GM23248 (cell line): ENCODE results near the gene AOX1.

Experiments
- EZH2 ChIP-seq: fragments of 200-600 bp; sonication (generic); IDR thresholded peaks from 2 replicates; pipeline ENCODE4 v1.6.1; 2018; ENCODE audit warnings: antibody characterized with exemption, mild to moderate bottlenecking; ENCODE audit not compliant: insufficient read depth, poor library complexity, severe bottlenecking
- EZH2phosphoT487 ChIP-seq: fragments of 200-600 bp; sonication (generic); IDR thresholded peaks from 2 replicates; pipeline ENCODE4 v1.6.1; 2018; ENCODE audit warnings: antibody characterized with exemption, moderate library complexity, mild to moderate bottlenecking, low read depth; ENCODE audit not compliant: insufficient read depth

DNA sequence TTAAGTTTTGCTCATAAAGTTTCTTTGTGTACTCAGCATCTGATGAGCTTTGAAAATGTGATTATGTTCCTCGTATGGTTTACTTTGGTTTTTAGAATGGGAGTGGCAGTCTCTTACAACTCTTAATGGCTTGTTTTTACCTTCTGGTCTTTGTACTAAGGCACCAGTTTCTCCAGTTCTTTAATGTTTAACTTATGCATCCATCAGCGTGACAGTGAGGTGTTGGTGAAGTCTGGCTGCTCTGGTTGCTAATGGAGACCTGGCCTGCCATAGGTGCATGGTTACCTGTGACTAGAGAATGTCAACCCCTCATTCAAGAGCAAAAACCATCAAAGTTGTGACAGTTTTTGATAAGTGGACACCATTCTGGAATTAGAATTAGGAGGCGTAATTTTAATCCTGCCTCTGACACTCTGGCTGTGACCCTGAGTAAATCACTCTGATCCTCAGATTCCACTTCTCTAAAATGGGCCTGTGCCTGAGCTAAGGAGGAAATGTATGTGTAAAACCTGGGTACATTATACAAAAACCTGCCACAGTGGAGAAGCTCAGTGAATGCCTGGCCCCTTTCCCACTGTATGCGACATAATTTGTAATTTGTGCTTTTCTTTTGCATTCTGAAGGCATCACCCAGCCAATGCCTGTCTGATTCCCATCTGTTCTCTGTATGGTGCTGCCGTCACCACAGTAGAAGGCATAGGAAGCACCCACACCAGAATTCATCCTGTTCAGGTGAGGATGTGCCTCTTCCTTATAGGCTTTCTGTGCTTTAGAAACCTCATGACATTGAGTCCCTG lies 11.2 kb downstream of the AOX1 start:
- TF ChIP-seq EZH2phosphoT487 (no peak), EZH2 (no peak)
